ENCODE measurements around the gene RSPH10B2.
"Not testable (repeated sequence)": the region's sequence is repeated elsewhere in the genome, so short reads cannot be mapped to it uniquely, and the experiment has no call there.

DNA sequence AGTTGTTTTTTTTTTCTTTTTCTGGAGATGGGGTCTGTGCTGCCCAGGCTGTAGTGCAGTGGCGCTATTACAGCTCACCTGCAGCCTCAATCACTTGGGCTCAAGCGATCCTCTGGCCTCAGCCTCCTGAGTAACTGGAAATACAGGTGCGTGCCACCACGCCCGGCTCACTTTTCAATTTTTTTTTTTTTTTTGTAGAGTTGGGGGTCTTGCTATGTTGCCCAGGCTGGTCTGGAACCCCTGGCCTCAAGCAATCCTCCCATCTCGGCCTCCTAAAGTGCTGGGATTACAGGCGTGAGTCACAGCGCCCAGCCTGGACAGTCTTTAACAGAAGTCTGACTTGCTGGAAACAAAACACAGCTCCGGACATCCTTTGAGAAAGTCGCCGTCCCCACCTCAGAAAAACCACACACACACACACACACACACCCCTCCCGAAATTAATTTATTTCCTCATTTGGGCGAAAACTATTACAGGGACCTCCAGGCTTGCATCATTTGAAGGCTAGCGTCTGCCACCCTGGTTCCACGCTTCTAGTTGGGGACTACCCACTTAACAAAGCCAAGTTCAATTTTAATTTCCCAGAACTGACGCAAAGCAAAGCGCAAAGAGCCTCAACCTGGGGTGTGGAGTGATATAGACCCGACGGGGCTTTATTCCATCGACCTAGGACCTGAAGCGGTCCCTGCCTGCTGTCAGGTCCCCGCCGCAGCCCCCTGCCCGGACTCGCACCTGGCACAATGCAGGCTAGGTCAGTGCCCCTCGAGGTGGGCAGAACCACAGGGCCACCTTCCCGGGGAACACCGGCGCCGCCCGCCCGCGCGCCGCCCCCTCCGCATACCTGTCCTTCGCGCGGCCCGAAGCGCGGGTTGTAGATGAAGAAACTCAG lies 71.6 kb downstream of the RSPH10B2 start:
- TF ChIP-seq, protein P1, sequence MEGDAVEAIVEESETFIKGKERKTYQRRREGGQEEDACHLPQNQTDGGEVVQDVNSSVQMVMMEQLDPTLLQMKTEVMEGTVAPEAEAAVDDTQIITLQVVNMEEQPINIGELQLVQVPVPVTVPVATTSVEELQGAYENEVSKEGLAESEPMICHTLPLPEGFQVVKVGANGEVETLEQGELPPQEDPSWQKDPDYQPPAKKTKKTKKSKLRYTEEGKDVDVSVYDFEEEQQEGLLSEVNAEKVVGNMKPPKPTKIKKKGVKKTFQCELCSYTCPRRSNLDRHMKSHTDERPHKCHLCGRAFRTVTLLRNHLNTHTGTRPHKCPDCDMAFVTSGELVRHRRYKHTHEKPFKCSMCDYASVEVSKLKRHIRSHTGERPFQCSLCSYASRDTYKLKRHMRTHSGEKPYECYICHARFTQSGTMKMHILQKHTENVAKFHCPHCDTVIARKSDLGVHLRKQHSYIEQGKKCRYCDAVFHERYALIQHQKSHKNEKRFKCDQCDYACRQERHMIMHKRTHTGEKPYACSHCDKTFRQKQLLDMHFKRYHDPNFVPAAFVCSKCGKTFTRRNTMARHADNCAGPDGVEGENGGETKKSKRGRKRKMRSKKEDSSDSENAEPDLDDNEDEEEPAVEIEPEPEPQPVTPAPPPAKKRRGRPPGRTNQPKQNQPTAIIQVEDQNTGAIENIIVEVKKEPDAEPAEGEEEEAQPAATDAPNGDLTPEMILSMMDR (conservative IDR thresholded peaks at IDR 0.05; ENCODE audit: low read length) = not testable (repeated sequence)
- not testable (repeated sequence) for TF ChIP-seq EZH2phosphoT487 (IDR thresholded peaks at IDR 0.05; ENCODE audit: borderline replicate concordance, low read depth, low read length)
